Measurements from ENCODE around the gene POLA1. TPM values are rescaled to one million over a fixed set of nuclear protein-coding genes. Genes with fewer than 3 reads are reported as not detected.

Gene POLA1
- total and polyA plus RNA-seq, 2 of the 4 experiments (the other 2 are of a cell fraction) = 4.0 to 15.1 TPM

DNA sequence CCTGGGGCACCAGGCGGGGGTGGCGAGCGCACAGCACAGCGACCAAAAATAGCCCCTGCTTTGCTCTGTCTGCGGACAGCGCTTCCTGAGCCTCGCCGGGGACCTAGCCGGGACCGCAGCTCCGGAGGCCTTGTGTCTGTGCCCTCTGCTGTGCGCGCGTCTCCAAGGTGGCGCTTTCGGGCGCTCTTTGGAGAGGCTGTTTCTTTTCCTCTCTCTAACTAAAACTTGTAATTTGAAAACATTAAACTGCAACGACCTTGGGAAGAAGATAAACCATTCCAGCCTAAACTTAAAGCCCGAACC, 318.7 kb downstream of the POLA1 start:
- POLR2A ChIA-PET (ENCODE audit: unreplicated experiment) = no interaction called here
- no peak overlapping the region for H2AFZ ChIP-seq (replicated peaks; ENCODE audit: low read length, poor library complexity)
- TF ChIP-seq BHLHE40 (IDR thresholded peaks at IDR 0.05; ENCODE audit: low read depth, low read length) (no peak), MAZ (IDR thresholded peaks at IDR 0.05; ENCODE audit: borderline replicate concordance, low read depth, low read length) (no peak), FOS (IDR thresholded peaks at IDR 0.05; ENCODE audit: low read depth, low read length) (no peak), RAD21 (IDR thresholded peaks at IDR 0.05; ENCODE audit: low read length) (no peak), RCOR1 (IDR thresholded peaks at IDR 0.05; ENCODE audit: insufficient replicate concordance, low read length) (no peak), CEBPB (IDR thresholded peaks at IDR 0.05; ENCODE audit: low read depth, low read length) (no peak)
- H3K4me3 ChIP-seq (ENCODE audit: insufficient read depth, low read depth, low read length) = no peak overlapping the region
- H3K27me3 ChIP-seq (ENCODE audit: control insufficient read depth, insufficient read depth, low read length) = peaks cover 85% of the 10 kb centered on the region
- H3K4ac ChIP-seq (ENCODE audit: low read depth, low read length) = no peak overlapping the region
- H3K79me1 ChIP-seq (ENCODE audit: low read depth in 1 of 2, low read length in 2 of 2) = no peaks in the 10 kb centered on the region
- H3K14ac ChIP-seq (replicated peaks; ENCODE audit: low read depth, low read length) = no peak overlapping the region
- intact Hi-C loops (cut with micrococcal nuclease) = no loop called here
- no peak overlapping the region for H4K91ac ChIP-seq (ENCODE audit: insufficient read depth, low read depth, low read length)
- H4K20me1 ChIP-seq (ENCODE audit: insufficient read depth, low read length) = no peaks in the 10 kb centered on the region; the same call in 1 of the 2 replicates
- H3K9me1 ChIP-seq (ENCODE audit: insufficient read depth, low read length) = no peaks in the 10 kb centered on the region
- no peak overlapping the region for H3K4me2 ChIP-seq (ENCODE audit: low read depth, low read length)
- BruUV-seq (replicated peaks) = no TSS peak
- no peak overlapping the region for H2AK9ac ChIP-seq (replicated peaks; ENCODE audit: low read depth, low read length, poor library complexity)
- no peak overlapping the region for H4K5ac ChIP-seq (ENCODE audit: low read depth, low read length)
- no peak overlapping the region for H3K9ac ChIP-seq (ENCODE audit: low read depth, low read length)
- CTCF ChIA-PET = interaction anchor here (0.5 kb wide), 1 partner anchor 55 kb away, joined by 6 read pairs; no protein-coding TSS in a partner anchor
- WGBS, 2 experiments (ENCODE audit: extremely low coverage in 2 of 2, insufficient read length in 1 of 2) = 5% methylated on average over 4 of the region's 19 CpGs; no CpG with 5 or more reads in 1 of the 2 experiments
- no peaks in the 10 kb centered on the region for H3K36me3 ChIP-seq (ENCODE audit: control insufficient read depth, insufficient read depth, low read length)
- H2BK20ac ChIP-seq (ENCODE audit: low read depth, low read length) = no peak overlapping the region
- dilution Hi-C loops (cut with HindIII; ENCODE audit: low sequenced_read_pairs, unreplicated experiment) = no loop called here
- H2BK120ac ChIP-seq (ENCODE audit: low read depth, low read length) = no peak overlapping the region
- H2BK5ac ChIP-seq (ENCODE audit: low read depth, low read length, poor library complexity, severe bottlenecking) = no peak overlapping the region
- no peak overlapping the region for H3K27ac ChIP-seq (ENCODE audit: insufficient read depth, low read length)
- DNase-seq (no peak), ATAC-seq (ENCODE audit: low read depth) (no peak)
- H2BK15ac ChIP-seq (ENCODE audit: low read depth, low read length) = no peak overlapping the region
- in situ Hi-C loops (cut with MboI; ENCODE audit: low sequenced_read_pairs) = no loop called here
- no peak overlapping the region for H3K56ac ChIP-seq (ENCODE audit: extremely low read depth, insufficient read depth, low read length)
- no peak overlapping the region for H3K23ac ChIP-seq (ENCODE audit: low read depth, low read length)
- no peaks in the 10 kb centered on the region; the same call in 1 of the 2 replicates for H3K4me1 ChIP-seq (ENCODE audit: control insufficient read depth, insufficient read depth, low read length)
- no peak overlapping the region for H3K18ac ChIP-seq (ENCODE audit: low read depth, low read length)
- H2AK5ac ChIP-seq (ENCODE audit: low read depth, low read length) = no peak overlapping the region
- H4K8ac ChIP-seq (ENCODE audit: low read depth in 2 of 2, low read length in 2 of 2) = no peak overlapping the region
- peaks cover 20% of the 10 kb centered on the region for H3K9me3 ChIP-seq (ENCODE audit: control insufficient read depth, insufficient read depth, low read length)

All from IMR-90 (cell line).